CD4-positive, alpha-beta T cell treated with Interleukin-6 for 4 hours (primary cell): Measurements from ENCODE around the gene MPG.

ENCODE experiments used
- DNase-seq: peaks from one replicate; pipeline ENCODE4 v3.0.0-alpha.2; 2020; ENCODE audit warnings: mixed read lengths

The MPG gene

GRCh38 chr16:53346-54236, 24.4 kb upstream of the MPG start, which contains the start of the genes POLR3K and SNRNP25:
TSS of gene POLR3K (minus strand) at chr16:53608. CDS start at chr16:53586, 22 bp downstream.
TSS of gene SNRNP25 (plus strand) at chr16:53828. CDS start at chr16:54017, 189 bp downstream.
- DNase-seq = peak; percentile 98

- DNase-seq = no peak
Observed at GRCh38 chr16:54237-54581, 23.8 kb upstream of the MPG start.

- DNase-seq = no peak
Observed at GRCh38 chr16:55571-56136, 22.4 kb upstream of the MPG start.

GRCh38 chr16:56231-56927, 21.6 kb upstream of the MPG start:
- no peak for DNase-seq

- no peak for DNase-seq
Observed at GRCh38 chr16:57711-58110, 20.3 kb upstream of the MPG start.

GRCh38 chr16:58491-59439, 19.3 kb upstream of the MPG start:
- DNase-seq = no peak

GRCh38 chr16:59440-60059, 18.5 kb upstream of the MPG start:
- DNase-seq = no peak

- no peak for DNase-seq
Observed at GRCh38 chr16:60166-60565, 17.9 kb upstream of the MPG start.

- no peak for DNase-seq
Observed at GRCh38 chr16:60929-61878, 16.8 kb upstream of the MPG start.

GRCh38 chr16:61879-62281, 16.1 kb upstream of the MPG start:
- no peak for DNase-seq

- DNase-seq = no peak
Observed at GRCh38 chr16:62283-62967, 15.6 kb upstream of the MPG start.

- DNase-seq = no peak
Observed at GRCh38 chr16:62968-63391, 15.0 kb upstream of the MPG start.

- no peak for DNase-seq
Observed at GRCh38 chr16:63466-63865, 14.6 kb upstream of the MPG start.

- DNase-seq = no peak
Observed at GRCh38 chr16:63998-64913, 13.8 kb upstream of the MPG start.

- no peak for DNase-seq
Observed at GRCh38 chr16:64914-65255, 13.1 kb upstream of the MPG start.

- DNase-seq = peak; percentile 87
Observed at GRCh38 chr16:65745-66144, 12.3 kb upstream of the MPG start.

- no peak for DNase-seq
Observed at GRCh38 chr16:66309-67182, 11.5 kb upstream of the MPG start.

GRCh38 chr16:67183-67791, 10.7 kb upstream of the MPG start:
- no peak for DNase-seq
